Gastrocnemius medialis (tissue), 4 donors: ENCODE measurements around the gene TMEM168.

Experiments
- CTCF ChIP-seq, 5 experiments: fragments of 450-650 bp in 3 of 5; fragments of 200-600 bp in 2 of 5; sonication (generic) in 2 of 5; IDR thresholded peaks in 4 of 5; conservative IDR thresholded peaks in 1 of 5; 1 replicate in 4 of 5; 2 replicates in 1 of 5; pipeline ENCODE4 v1.5.1; 2016 to 2019; ENCODE audit warnings: antibody characterized with exemption in 5 of 5, mild to moderate bottlenecking in 3 of 5, moderate library complexity in 3 of 5
- POLR2A ChIP-seq, 2 donors: fragments of 450-650 bp; IDR thresholded peaks; one replicate each; pipeline ENCODE4 v1.6.1; 2017; ENCODE audit warnings: antibody characterized with exemption in 2 of 2, mild to moderate bottlenecking in 2 of 2, moderate library complexity in 2 of 2

- TF ChIP-seq POLR2A (IDR thresholded peaks at IDR 0.05) = no peak
- no peak for TF ChIP-seq CTCF (IDR thresholded peaks at IDR 0.05 in 4 of 5, conservative IDR thresholded peaks at IDR 0.05 in 1 of 5)
Observed at GRCh38 chr7:112790586-112791003, 402 bp upstream of the TMEM168 start.
